SJCRH30 (cell line): ENCODE data around the gene NAGK. TPM values are rescaled to one million over a fixed set of nuclear protein-coding genes. Genes with fewer than 3 reads are reported as not detected.
"Not testable (repeated sequence)": the region's sequence is repeated elsewhere in the genome, so short reads cannot be mapped to it uniquely, and the experiment has no call there.

ENCODE experiments used
- DNase-seq, 2 experiments: peaks; one replicate each; pipeline ENCODE4 v3.0.0-alpha.2; 2015 to 2020
- H3K27ac ChIP-seq: fragments of 250-450 bp; sonication (Bioruptor Pico); 2 replicates; pipeline ENCODE4 v1.5.1; 2020; ENCODE audit warnings: mild to moderate bottlenecking, moderate library complexity
- H3K27me3 ChIP-seq: fragments of 250-450 bp; sonication (Bioruptor Pico); 2 replicates; pipeline ENCODE4 v1.5.1; 2020; ENCODE audit warnings: mild to moderate bottlenecking, moderate library complexity
- H3K36me3 ChIP-seq: fragments of 250-450 bp; sonication (Bioruptor Pico); 2 replicates; pipeline ENCODE4 v1.5.1; 2020; ENCODE audit warnings: mild to moderate bottlenecking, moderate library complexity
- H3K4me1 ChIP-seq: fragments of 250-450 bp; sonication (Bioruptor Pico); 2 replicates; pipeline ENCODE4 v1.5.1; 2020; ENCODE audit warnings: mild to moderate bottlenecking, moderate library complexity
- H3K4me3 ChIP-seq: fragments of 250-450 bp; sonication (Bioruptor Pico); 2 replicates; pipeline ENCODE4 v1.5.1; 2020; ENCODE audit warnings: mild to moderate bottlenecking, moderate library complexity
- H3K9me3 ChIP-seq: fragments of 250-450 bp; sonication (Bioruptor Pico); replicated peaks from 2 replicates; pipeline ENCODE4 v1.5.1; 2020; ENCODE audit warnings: mild to moderate bottlenecking, moderate library complexity
- total RNA-seq: library from RNA; depleted of rRNA; stranded (reverse); fragments of >200 nt; shearing (Covaris generic); gene quantifications from 2 replicates; pipeline ENCODE4 v1.2.3, GENCODE V29; 2014; rRNA removed

The NAGK gene
- 46.8 and 49.3 TPM in 2 replicates for total RNA-seq

DNA sequence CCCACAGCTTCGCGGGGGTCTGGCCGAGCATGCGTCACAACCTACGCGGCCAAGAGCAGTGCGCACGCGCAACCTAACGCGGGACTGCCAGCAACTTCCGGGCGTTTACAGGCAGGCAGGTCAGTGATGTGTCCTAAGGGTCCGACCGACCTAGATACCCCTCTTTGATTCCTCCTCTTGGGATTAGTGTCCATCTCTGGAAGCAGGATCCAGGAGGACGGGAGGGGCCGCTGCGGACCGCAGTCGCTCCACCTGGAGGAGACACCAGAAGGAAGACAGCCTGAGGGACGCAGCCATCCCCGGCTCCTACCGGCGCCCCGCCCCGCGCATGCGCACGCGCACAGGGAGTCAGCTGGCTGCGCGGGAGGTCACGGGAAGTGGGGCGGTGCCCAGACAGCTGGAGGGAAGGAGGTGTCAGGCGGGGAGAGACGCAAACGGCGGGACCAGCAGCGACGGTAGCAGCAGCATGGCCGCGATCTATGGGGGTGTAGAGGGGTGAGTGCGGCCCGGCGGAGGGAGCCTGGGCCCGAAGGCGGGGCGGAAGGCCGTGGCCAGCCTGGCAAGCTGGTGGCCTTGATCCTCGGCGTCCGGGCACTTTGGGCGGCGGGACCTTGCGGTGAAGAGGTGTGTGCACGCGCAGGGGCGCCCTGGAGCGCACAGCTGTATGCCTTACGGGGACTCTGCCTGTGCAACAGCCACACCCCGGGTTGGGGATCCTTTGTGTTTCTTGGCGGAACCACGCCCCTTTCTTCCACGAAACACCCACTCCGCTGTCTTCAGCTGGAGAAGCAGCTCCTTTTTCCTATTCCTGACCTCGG, at the start of gene NAGK:
NAGK (plus strand) TSS at position 431 of the 818 bp plus-strand sequence; CDS start at position 467, 36 bp downstream.
- H3K4me3 ChIP-seq: peak within 1 kb of the TSS; percentile 71
- H3K9me3 ChIP-seq: no peaks in the 10 kb centered on the region
- H3K36me3 ChIP-seq: peaks cover under 1% of the 10 kb centered on the region; the same call in 1 of the 2 replicates
- H3K4me1 ChIP-seq: peaks cover 3% of the 10 kb centered on the region
- peak; percentile 98 for DNase-seq
- no peaks in the 10 kb centered on the region for H3K27me3 ChIP-seq
- peak within 1 kb of the TSS; percentile 78 for H3K27ac ChIP-seq

DNA sequence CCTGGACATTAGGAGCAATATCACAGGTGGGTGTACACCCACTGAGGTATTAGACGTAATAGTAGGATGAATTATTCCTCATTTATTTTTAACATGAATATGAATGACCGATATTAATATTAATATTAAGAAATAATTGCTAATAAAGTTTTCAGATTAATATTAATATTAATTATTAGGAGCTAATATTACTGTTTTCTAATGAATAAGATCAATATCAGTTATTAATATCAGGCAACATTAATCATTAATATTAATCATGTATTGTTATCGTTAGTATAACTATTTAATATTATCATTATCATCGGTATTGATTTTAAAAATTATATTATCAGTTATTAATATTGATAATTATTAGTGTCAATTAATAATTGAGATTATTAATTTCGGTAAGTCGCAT, 48.5 kb upstream of the NAGK start:
- not testable (repeated sequence) for H3K9me3 ChIP-seq, H3K4me3 ChIP-seq, H3K4me1 ChIP-seq, H3K27me3 ChIP-seq, H3K36me3 ChIP-seq, DNase-seq, H3K27ac ChIP-seq

DNA sequence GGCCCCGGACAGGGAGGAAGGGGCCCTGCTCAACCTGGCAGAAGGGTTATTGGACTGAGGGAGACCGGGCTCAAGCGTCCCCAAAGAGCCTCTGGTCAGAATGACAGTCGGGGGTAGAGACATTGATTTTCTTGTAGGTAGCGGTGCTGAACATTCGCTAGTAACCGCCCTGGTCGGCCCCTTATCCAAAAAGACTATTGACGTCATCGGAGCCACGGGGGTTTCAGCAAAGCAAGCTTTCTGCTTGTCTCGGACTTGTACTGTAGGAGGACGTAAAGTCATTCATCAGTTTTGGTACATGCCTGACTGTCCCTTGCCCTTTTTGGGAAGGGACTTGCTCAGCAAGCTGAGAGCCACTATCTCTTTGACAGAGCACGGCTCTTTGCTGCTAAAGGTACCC, 47.1 kb upstream of the NAGK start:
- H3K27me3 ChIP-seq, H3K9me3 ChIP-seq, H3K36me3 ChIP-seq, DNase-seq, H3K27ac ChIP-seq, H3K4me3 ChIP-seq, H3K4me1 ChIP-seq: not testable (repeated sequence)

DNA sequence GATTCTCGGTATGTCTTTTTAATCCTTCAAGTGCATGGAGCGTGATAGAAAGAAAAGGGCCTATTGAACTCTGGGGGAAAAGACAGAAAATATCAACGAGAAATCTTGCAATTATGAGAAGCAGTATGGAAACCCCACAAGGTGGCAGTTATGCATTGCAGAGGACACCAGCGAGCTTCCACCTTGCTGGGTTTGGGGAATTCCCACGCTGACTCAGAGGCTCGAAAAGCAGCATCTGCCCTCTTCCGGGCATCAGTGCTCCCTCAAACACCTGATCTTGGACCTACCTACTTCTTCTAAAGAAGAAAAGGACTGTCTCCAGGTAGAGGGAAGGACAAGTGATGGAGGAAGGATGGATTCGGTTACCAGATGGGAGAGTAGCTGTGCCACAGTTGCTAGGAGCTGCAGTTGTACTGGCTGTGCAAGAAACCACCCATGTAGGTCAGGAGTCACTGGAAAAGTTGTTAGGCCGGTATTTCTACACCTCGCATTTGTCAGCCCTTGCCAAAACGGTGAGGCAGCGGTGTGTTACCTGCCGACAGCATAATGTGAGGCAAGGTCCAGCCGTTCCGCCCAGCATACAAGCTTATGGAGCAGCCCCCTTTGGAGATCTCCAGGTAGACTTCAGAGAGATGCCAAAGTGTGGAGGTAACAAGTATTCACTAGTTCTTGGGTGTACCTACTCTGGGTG, 44.8 kb upstream of the NAGK start:
- not testable (repeated sequence) for H3K9me3 ChIP-seq, H3K27me3 ChIP-seq, H3K4me3 ChIP-seq, DNase-seq, H3K36me3 ChIP-seq, H3K4me1 ChIP-seq, H3K27ac ChIP-seq

- not testable (repeated sequence) for DNase-seq, H3K4me1 ChIP-seq, H3K9me3 ChIP-seq, H3K36me3 ChIP-seq, H3K27me3 ChIP-seq, H3K4me3 ChIP-seq, H3K27ac ChIP-seq
These were observed 32.2 kb upstream of the NAGK start for GRCh38 chr2:71036296-71036695.

DNA sequence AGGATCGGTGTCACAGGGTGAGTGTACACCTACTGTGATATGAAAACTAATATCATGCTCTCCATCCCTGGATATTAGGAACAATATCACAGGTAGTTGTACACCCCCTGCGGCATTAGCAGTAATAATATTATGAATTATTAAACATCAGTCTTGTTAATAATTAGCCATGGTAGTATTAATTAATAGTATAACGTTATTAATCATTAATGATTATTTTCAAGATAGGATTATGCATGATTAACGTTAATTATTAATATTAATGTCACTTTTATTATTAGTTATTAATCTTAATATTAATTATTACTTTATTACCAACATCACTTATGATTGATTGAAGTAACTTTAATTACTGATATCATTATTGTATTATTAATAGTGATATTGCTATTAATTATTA, 26.2 kb upstream of the NAGK start:
- no peaks in the 10 kb centered on the region for H3K36me3 ChIP-seq
- H3K4me1 ChIP-seq: no peaks in the 10 kb centered on the region
- no peak for DNase-seq
- H3K9me3 ChIP-seq: peaks cover 8% of the 10 kb centered on the region
- no peak overlapping the region for H3K4me3 ChIP-seq
- H3K27ac ChIP-seq: no peak overlapping the region
- H3K27me3 ChIP-seq: no peaks in the 10 kb centered on the region

DNA sequence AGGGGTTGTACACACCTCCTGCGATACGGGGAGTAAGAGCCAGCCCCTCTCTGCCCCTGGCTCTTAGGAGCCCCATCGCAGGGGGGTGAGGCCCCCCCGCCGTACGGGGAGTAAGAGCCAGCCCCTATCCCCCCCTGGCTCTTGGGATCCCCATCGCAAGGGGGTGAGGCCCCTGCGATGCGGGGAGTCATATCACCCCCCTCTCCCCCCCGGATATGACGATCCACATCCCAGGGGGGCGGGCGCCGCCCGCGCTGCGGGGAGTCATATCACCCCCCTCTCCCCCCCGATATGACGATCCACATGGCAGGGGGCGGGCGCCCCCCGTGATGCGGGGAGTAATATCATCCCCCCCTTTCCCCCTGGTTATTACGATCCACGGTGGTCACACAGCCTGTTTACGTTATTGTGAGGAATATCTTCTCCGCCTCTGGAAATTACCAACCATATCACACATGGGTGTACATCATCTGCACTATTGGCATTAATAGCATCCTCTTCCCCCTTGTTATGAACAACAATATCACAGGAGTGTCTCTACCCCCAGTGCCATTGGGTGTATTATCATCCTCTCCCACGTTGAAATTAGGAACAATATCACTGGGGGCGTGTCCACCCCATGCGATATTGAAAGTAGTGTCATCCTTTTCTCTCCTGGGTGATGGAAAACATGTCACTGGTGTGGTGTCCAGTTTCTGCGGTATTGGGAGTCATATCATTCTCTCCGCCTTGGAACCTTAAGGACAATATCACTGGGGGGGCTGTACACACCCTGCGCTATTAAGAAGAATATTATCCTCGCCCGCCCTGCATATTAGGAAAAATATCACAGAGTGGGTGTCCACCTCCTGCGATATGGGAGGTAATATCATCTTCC, 24.7 kb upstream of the NAGK start:
- Histone ChIP-seq H3K27me3 (no peaks in the 10 kb centered on the region; the same call in 1 of the 2 replicates), H3K27ac (no peak overlapping the region), H3K36me3 (no peaks in the 10 kb centered on the region), H3K4me1 (no peaks in the 10 kb centered on the region), H3K9me3 (peaks cover 8% of the 10 kb centered on the region), H3K4me3 (no peak overlapping the region)
- no peak for DNase-seq

DNA sequence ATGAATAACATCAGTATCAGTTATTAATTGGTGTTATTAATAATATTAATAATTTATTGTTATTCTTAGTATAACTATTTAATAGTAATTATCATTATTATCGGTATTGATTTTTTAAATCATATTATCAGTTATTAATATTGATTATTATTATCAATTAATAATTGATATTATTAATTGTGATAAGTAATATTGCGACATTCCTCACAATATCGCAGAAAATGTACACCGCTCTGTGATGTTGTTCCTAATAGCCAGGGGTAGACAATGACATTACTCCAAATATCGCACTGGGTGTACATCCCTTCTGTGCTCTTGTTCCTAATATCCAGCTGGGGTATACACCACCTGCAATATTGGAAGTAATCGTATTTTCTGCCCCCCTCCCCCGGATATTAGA, 23.3 kb upstream of the NAGK start:
- DNase-seq: no peak
- no peaks in the 10 kb centered on the region for H3K4me1 ChIP-seq
- H3K27ac ChIP-seq: no peak overlapping the region
- no peaks in the 10 kb centered on the region for H3K36me3 ChIP-seq
- H3K27me3 ChIP-seq: no peaks in the 10 kb centered on the region; the same call in 1 of the 2 replicates
- no peak overlapping the region for H3K4me3 ChIP-seq
- H3K9me3 ChIP-seq: peaks cover 3% of the 10 kb centered on the region

DNA sequence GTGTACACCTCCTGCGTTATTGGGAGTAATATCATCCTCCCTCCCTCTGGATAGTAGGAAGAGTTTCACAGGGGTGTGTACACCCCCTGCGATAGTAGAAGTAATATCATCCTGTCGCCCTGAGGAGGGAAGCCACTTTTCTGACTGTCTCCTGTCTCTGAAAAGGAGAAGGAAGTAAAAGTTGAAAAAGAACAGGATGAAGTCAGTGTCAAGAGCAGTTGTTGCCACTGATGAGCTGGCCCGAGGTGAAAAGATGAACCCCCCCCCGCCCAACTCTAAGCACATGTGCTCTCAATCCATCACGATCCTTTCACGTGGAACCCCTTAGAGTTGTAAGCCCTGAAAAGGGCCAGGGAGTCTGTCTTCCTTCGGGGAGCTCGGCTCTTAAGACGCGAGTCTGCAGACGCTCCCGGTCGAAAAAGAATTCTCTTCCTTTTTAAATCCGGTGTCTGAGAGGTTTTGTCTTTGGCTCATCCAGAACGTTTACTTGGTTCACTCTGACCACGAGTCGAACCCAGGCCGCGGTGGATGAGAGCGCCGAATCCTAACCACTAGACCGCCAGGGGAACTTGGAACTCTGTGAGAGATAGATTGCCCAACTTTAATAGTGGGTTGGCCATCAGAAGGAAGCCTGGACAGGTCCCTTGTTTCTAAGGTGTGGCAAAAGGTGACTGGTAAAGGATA, 22.4 kb upstream of the NAGK start:
- no peak for DNase-seq
- H3K27ac ChIP-seq: no peak overlapping the region
- no peaks in the 10 kb centered on the region; the same call in 1 of the 2 replicates for H3K27me3 ChIP-seq
- H3K9me3 ChIP-seq: peaks cover 3% of the 10 kb centered on the region; the same call in 1 of the 2 replicates
- H3K36me3 ChIP-seq: no peaks in the 10 kb centered on the region
- no peaks in the 10 kb centered on the region for H3K4me1 ChIP-seq
- H3K4me3 ChIP-seq: no peak overlapping the region

- Histone ChIP-seq H3K4me1 (no peaks in the 10 kb centered on the region), H3K36me3 (no peaks in the 10 kb centered on the region), H3K9me3 (0 out of 2 replicates have a peak, but pooled peaks cover 4% of the 10 kb centered on the region), H3K27me3 (no peaks in the 10 kb centered on the region; the same call in 1 of the 2 replicates), H3K4me3 (no peak overlapping the region), H3K27ac (no peak overlapping the region)
- DNase-seq: no peak
These were observed 20.4 kb upstream of the NAGK start for GRCh38 chr2:71048096-71048495.

GRCh38 chr2:71049704-71050360, 18.6 kb upstream of the NAGK start:
- H3K9me3 ChIP-seq, H3K27ac ChIP-seq, DNase-seq, H3K27me3 ChIP-seq, H3K4me3 ChIP-seq, H3K4me1 ChIP-seq, H3K36me3 ChIP-seq: not testable (repeated sequence)

GRCh38 chr2:71055206-71055740, 13.2 kb upstream of the NAGK start:
- H3K9me3 ChIP-seq, H3K36me3 ChIP-seq, H3K4me3 ChIP-seq: not testable (repeated sequence)

DNA sequence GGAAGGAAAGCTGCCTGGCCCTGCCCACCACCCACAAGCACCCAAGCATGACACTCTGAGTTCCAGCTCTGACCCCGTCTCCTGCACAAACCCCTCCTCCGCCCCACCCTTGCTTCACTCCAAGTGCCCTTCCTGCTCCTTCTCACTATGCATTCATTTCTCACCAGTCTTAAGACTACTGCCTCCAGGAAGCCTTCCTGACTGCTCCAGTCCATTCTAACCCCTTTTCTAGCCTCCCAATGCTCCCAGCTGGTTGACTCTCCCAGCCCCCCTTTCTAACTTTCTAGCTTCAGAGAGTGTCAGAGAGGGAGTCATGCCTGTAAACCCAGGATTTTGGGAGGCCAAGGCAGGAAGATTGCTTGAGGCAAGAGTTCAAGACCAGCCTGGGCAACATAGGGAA, 8.2 kb upstream of the NAGK start:
- Histone ChIP-seq H3K4me1 (no peaks in the 10 kb centered on the region), H3K36me3 (no peaks in the 10 kb centered on the region), H3K27ac (no peak overlapping the region), H3K9me3 (no peaks in the 10 kb centered on the region), H3K27me3 (peaks cover 23% of the 10 kb centered on the region), H3K4me3 (no peak overlapping the region)
- no peak for DNase-seq

More at GRCh38 chr2:71055206-71055740, 13.2 kb upstream of the NAGK start:
- not testable (repeated sequence) for H3K27ac ChIP-seq, H3K27me3 ChIP-seq, DNase-seq, H3K4me1 ChIP-seq

DNA sequence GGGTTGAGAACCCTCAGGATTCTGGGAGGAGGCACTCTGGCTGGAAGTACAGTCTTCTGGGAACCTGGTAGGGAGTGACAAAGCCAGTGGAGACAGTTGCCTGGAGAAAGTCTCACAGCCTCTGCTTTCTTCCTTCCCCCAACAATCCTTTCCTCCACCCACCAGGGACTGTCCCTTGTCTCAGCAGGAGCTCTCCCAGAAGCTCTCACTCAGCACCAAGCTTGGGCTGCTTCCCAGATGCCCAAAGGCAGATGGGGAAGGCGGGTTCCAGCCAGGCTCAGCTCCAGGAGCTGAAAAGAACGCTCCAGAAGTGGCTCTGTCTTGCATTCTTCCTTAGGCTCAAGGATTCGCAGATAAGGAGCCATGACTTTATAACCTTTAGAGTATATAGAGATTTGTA, 7.6 kb upstream of the NAGK start:
- no peaks in the 10 kb centered on the region for H3K4me1 ChIP-seq
- no peak overlapping the region for H3K4me3 ChIP-seq
- H3K27ac ChIP-seq: no peak overlapping the region
- H3K27me3 ChIP-seq: peaks cover 23% of the 10 kb centered on the region
- H3K9me3 ChIP-seq: no peaks in the 10 kb centered on the region
- DNase-seq: no peak
- H3K36me3 ChIP-seq: no peaks in the 10 kb centered on the region
